Tibial nerve (tissue), 4 donors: Measurements from ENCODE around the gene CAB39.

Experiments used
- CTCF ChIP-seq, 5 experiments: fragments of 200-600 bp in 3 of 5; fragments of 450-650 bp in 2 of 5; sonication (generic) in 3 of 5; IDR thresholded peaks; one replicate each; pipeline ENCODE4 v1.5.1; 2016 to 2019; ENCODE audit warnings: antibody characterized with exemption in 5 of 5, mild to moderate bottlenecking in 3 of 5, moderate library complexity in 2 of 5
- EP300 ChIP-seq, 2 donors: sonication (generic); formaldehyde crosslinking; IDR thresholded peaks; one replicate each; pipeline ENCODE4 v1.6.1; 2017; ENCODE audit warnings: antibody characterized with exemption in 2 of 2, mild to moderate bottlenecking in 1 of 2
- POLR2A ChIP-seq, 2 donors: fragments of 450-650 bp; IDR thresholded peaks; one replicate each; pipeline ENCODE4 v1.6.1; 2017; ENCODE audit warnings: antibody characterized with exemption in 2 of 2, mild to moderate bottlenecking in 2 of 2, moderate library complexity in 2 of 2

- TF ChIP-seq CTCF (IDR thresholded peaks at IDR 0.05) (no peak), POLR2A (IDR thresholded peaks at IDR 0.05) (no peak), EP300 (IDR thresholded peaks at IDR 0.05) (no peak)
These were observed 139.5 kb downstream of the CAB39 start for GRCh38 chr2:230852113-230852512.
